H1 (cell line): ENCODE results near the gene CEP250. TPM values are rescaled to one million over a fixed set of nuclear protein-coding genes. Genes with fewer than 3 reads are reported as not detected.

Source experiments
- E2F6 ChIP-seq: IDR thresholded peaks from 2 replicates; pipeline ENCODE4 v1.6.1; 2012; ENCODE audit warnings: inconsistent platforms
- polyA plus RNA-seq, 7 experiments: library from polyadenylated mRNA; depleted of rRNA in 3 of 7; stranded (reverse) in 5 of 7; unstranded in 2 of 7; fragments of >200 nt in 5 of 7; fragments of 200-250 nt in 2 of 7; gene quantifications; 1 replicate in 5 of 7; 2 replicates in 1 of 7; 4 replicates in 1 of 7; pipeline versions ENCODE4 v1.2.1 to v1.2.3, GENCODE V29; 2011 to 2013; ENCODE audit warnings: missing spikeins in 2 of 7, mixed read lengths in 2 of 7
- total RNA-seq: library from RNA; stranded (reverse); fragmentation: NEBNext Ultra II Directional; extraction: Animal tissue kit (Norgen Biotek cat#: 25700); gene quantifications from 2 replicates; pipeline ENCODE4 v1.2.1, GENCODE V29; 2021

The CEP250 gene
- total and polyA plus RNA-seq, 2 of the 8 experiments (the other 6 are each of a cell fraction or from before 2014, with no cell fraction given) = 2.6 to 33.7 TPM

GRCh38 chr20:35490736-35491181 lies 35.4 kb downstream of the CEP250 start (continued):
- no peak for TF ChIP-seq E2F6
